ENCODE measurements around the gene PRR5. TPM values are rescaled to one million over a fixed set of nuclear protein-coding genes. Genes with fewer than 3 reads are reported as not detected.
A peak's percentile ranks its signal among the peaks of the same experiment; 100 is the strongest.

The PRR5 gene
- total and polyA plus RNA-seq, 9 donors: 13.7 to 38.6 (median 30.7) TPM

DNA sequence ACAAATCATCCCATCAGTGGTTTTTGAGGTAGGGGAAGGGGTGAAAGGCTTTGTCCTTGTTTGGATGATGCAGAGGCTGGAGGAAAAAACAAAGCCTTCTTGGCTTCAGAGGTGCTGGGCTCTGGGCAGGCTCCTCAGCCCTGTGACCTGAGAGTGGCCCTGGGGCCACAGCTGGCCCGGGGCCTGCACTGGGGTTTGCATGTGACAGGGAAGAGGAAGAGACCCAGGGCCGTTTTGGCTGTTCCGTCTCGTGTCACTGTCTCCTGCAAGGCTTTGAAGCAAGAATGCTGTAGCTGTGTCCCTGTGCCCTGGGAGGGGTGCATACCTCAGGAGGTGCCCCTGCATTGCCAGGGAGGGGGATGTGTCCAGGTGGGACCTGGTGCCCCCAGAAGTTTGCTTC is 63.0 kb downstream of the PRR5 start:
- no peaks in the 10 kb centered on the region for H3K36me3 ChIP-seq (ENCODE audit: control insufficient read depth, insufficient read depth, low read length)
- H3K4me1 ChIP-seq (ENCODE audit: control insufficient read depth, insufficient read depth, low read length): peaks cover 12% of the 10 kb centered on the region
- 41% methylated on average over 4 of the region's 4 CpGs for WGBS (ENCODE audit: insufficient coverage)
- H3K27me3 ChIP-seq (ENCODE audit: control insufficient read depth, insufficient read depth, low read length): peaks cover 9% of the 10 kb centered on the region
- H3K4me3 ChIP-seq (ENCODE audit: low read length): no peak overlapping the region
- no peak overlapping the region for H3K27ac ChIP-seq (ENCODE audit: low read length)
- no peaks in the 10 kb centered on the region for H3K9me3 ChIP-seq (replicated peaks; ENCODE audit: control insufficient read depth, low read depth, low read length)
- DNase-seq: no peak

DNA sequence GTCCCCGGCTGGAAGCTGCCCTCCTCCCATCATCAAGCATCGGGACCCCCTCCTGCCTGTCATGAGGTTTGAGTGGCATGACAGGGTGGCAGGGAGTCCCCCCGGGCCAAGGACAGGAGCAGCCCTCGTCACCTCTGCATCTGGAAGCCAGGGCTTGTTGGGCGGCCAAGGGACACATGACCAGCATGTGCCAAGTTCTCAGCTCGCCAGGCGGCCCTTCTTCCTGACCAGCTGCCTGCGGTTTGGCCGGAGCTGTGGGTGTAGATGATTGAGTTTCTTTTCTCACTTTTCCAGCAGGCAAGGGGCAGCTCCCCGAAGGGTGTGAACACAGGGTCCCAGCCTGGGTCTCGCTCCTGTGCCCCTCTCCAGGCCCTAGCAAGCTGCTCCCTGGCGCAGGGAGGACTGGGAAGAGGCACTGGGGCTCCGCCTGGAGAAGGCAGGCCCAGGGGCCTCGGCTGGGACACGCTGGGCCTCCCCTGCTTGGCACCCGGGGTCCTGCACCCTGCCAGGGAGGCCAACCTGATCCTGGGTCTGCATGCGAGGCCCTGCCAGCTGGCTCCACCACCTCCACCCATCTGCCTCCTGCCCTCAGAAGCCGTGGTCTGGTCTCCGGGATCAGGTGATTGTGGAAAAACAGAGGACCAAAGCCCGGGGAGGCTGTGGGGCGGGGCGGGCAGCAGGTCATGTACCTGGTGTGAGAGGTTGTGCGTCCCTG is 63.7 kb downstream of the PRR5 start:
- WGBS (ENCODE audit: insufficient coverage): 74% methylated on average over 10 of the region's 23 CpGs
- H3K4me1 ChIP-seq (ENCODE audit: control insufficient read depth, insufficient read depth, low read length): peaks cover 12% of the 10 kb centered on the region
- no peaks in the 10 kb centered on the region for H3K9me3 ChIP-seq (replicated peaks; ENCODE audit: control insufficient read depth, low read depth, low read length)
- DNase-seq: no peak
- no peaks in the 10 kb centered on the region for H3K36me3 ChIP-seq (ENCODE audit: control insufficient read depth, insufficient read depth, low read length)
- no peak overlapping the region for H3K4me3 ChIP-seq (ENCODE audit: low read length)
- no peak overlapping the region for H3K27ac ChIP-seq (ENCODE audit: low read length)
- H3K27me3 ChIP-seq (ENCODE audit: control insufficient read depth, insufficient read depth, low read length): peaks cover 9% of the 10 kb centered on the region

DNA sequence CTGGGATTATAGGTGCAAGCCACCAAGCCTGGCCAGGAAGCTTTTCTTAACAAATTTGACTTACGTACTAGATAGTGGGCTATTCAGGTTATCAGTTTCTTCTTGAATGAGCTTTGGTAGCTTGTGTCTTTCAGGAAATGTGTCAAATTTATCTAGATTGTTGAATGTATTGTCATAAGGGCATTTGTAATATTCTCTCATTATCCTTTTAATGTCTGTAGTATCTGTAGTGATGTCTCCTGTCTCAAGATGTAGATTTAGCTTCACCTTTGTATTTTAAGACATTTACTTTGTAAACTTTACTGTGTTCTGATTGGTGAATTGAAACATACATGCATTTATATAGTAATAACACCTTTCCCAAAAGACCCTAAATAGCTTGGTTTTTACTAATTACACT is 71.1 kb downstream of the PRR5 start:
- peaks cover 19% of the 10 kb centered on the region for H3K9me3 ChIP-seq (replicated peaks; ENCODE audit: control insufficient read depth, low read depth, low read length)
- no CpG with 5 or more reads among the region's 1 CpG for WGBS (ENCODE audit: insufficient coverage)
- no peaks in the 10 kb centered on the region for H3K36me3 ChIP-seq (ENCODE audit: control insufficient read depth, insufficient read depth, low read length)
- no peaks in the 10 kb centered on the region for H3K27me3 ChIP-seq (ENCODE audit: control insufficient read depth, insufficient read depth, low read length)
- no peak for DNase-seq
- H3K4me3 ChIP-seq (ENCODE audit: low read length): no peak overlapping the region
- H3K4me1 ChIP-seq (ENCODE audit: control insufficient read depth, insufficient read depth, low read length): peaks cover 3% of the 10 kb centered on the region
- H3K27ac ChIP-seq (ENCODE audit: low read length): no peak overlapping the region

DNA sequence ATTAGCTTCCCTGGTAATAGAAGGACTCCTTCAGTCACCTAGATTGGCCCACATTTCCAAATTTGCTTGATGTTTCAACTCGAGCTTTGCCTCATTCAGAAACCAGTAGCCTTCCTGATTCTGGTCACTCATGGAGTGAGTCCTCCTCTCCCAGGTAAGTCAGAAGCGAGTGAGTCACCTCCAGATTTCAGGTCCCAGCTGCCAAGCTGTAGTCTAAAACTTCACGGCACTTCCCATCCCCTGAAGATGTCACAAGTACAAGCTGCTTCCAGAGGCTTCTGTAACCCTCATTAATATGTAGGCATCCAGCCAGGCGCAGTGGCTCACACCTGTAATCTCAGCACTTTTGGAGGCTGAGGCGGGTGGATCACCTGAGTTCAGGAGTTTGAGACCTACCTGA is 73.9 kb downstream of the PRR5 start:
- DNase-seq: no peak
- WGBS (ENCODE audit: insufficient coverage): 93% methylated on average over 5 of the region's 5 CpGs
- Histone ChIP-seq H3K4me1 (ENCODE audit: control insufficient read depth, insufficient read depth, low read length) (peaks cover 3% of the 10 kb centered on the region), H3K9me3 (replicated peaks; ENCODE audit: control insufficient read depth, low read depth, low read length) (peaks cover 19% of the 10 kb centered on the region), H3K27me3 (ENCODE audit: control insufficient read depth, insufficient read depth, low read length) (no peaks in the 10 kb centered on the region), H3K36me3 (ENCODE audit: control insufficient read depth, insufficient read depth, low read length) (no peaks in the 10 kb centered on the region), H3K4me3 (ENCODE audit: low read length) (no peak overlapping the region), H3K27ac (ENCODE audit: low read length) (no peak overlapping the region)

DNA sequence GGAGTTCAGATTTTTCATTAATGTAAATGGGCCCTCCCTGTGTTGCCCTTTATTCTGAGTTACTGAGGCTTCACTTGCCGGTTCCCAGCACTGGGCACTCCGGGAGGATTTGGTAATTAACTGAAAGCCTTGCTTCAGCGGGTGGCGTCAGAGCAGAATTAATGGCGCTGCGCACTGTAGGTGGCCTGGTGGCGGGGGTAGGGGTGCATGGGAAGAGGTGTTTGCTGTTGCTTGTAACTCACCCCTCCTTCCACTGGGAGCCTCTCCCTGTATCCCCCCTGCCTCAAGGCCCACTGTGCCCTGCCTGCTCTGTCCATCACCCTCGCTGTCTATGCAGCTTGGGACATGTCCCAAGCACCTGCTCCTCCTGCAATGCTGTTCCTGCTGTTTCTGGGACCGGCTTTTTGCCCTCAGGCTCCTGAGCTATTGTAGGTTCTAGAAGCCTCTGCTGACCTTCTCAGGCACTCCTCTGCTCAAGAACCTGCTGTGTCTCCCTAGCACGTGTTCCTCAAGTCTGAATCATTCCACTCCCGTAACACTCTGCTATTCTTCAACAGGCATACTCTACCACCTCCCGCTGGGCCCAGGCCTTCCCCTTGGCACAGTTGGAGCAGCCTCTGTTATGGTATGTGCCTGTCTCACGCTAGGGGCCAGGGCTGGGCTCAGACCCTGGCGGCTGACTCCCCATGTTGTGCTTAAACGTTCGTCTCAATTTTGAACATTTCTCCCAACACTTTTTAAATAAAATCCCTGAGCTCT is 74.8 kb downstream of the PRR5 start:
- no peaks in the 10 kb centered on the region for H3K27me3 ChIP-seq (ENCODE audit: control insufficient read depth, insufficient read depth, low read length)

DNA sequence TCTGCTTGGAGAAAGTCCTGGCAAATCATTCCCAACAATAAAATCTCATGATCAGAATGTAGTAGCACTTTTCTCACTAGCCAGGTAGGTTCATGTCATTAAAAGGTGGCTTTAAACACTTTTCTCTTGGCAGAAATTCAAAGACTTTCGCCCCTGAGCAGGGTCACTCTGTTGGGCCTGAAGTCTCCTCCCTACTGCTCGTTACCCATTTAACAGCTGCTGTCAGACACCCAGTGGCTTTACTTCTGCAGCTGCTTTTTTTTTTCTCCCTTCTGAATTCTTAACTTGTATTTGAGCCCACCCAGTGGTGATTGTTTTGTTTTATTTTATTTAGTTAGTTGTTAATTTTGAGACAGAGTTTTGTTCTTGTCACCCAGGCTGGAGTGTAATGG is 75.4 kb downstream of the PRR5 start:
- 88% methylated on average over 1 of the region's 2 CpGs for WGBS (ENCODE audit: insufficient coverage)
- Histone ChIP-seq H3K4me1 (ENCODE audit: control insufficient read depth, insufficient read depth, low read length) (peaks cover 3% of the 10 kb centered on the region), H3K27ac (ENCODE audit: low read length) (no peak overlapping the region), H3K36me3 (ENCODE audit: control insufficient read depth, insufficient read depth, low read length) (no peaks in the 10 kb centered on the region), H3K4me3 (ENCODE audit: low read length) (no peak overlapping the region), H3K27me3 (ENCODE audit: control insufficient read depth, insufficient read depth, low read length) (no peaks in the 10 kb centered on the region), H3K9me3 (replicated peaks; ENCODE audit: control insufficient read depth, low read depth, low read length) (peaks cover 17% of the 10 kb centered on the region)
- DNase-seq: no peak

More for the DNA sequence above, 74.8 kb downstream of the PRR5 start:
- Histone ChIP-seq H3K36me3 (ENCODE audit: control insufficient read depth, insufficient read depth, low read length) (no peaks in the 10 kb centered on the region), H3K27ac (ENCODE audit: low read length) (no peak overlapping the region), H3K4me1 (ENCODE audit: control insufficient read depth, insufficient read depth, low read length) (peaks cover 3% of the 10 kb centered on the region), H3K4me3 (ENCODE audit: low read length) (no peak overlapping the region), H3K9me3 (replicated peaks; ENCODE audit: control insufficient read depth, low read depth, low read length) (peaks cover 19% of the 10 kb centered on the region)
- WGBS (ENCODE audit: insufficient coverage): 65% methylated on average over 9 of the region's 16 CpGs
- no peak for DNase-seq

DNA sequence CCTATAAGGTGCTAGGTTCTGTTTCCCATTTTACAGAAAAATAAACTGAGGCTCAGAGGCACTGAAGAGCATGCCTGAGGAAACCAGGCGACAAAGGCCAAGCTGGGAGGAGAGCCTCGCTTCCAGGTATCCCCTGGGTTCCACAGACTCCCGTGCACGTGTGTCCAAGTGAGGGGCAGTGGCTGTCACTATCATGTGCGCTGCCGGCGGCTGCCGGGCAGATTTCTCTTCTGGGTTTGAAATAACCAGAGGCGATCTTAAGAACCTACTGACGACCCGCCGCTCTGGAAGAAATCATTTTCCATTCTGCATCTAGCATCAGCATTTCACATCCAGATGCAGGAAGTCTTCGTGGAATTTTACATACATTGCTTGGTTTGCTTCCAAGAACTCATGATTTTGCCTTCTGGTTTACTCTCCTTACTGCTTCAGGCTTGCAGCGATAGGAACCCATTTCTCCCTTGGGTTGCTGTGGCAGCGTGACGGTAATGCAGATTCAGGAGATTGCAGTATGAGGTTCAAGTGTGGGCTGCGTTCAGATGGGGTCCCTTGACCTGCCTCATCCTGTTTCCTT is 79.0 kb downstream of the PRR5 start:
- no peak overlapping the region for H3K27ac ChIP-seq (ENCODE audit: low read length)
- no peaks in the 10 kb centered on the region for H3K9me3 ChIP-seq (replicated peaks; ENCODE audit: control insufficient read depth, low read depth, low read length)
- no peak overlapping the region for H3K4me3 ChIP-seq (ENCODE audit: low read length)
- no peaks in the 10 kb centered on the region for H3K36me3 ChIP-seq (ENCODE audit: control insufficient read depth, insufficient read depth, low read length)
- peak; percentile 50 for DNase-seq
- H3K4me1 ChIP-seq (ENCODE audit: control insufficient read depth, insufficient read depth, low read length): peaks cover 3% of the 10 kb centered on the region
- H3K27me3 ChIP-seq (ENCODE audit: control insufficient read depth, insufficient read depth, low read length): no peaks in the 10 kb centered on the region
- WGBS (ENCODE audit: insufficient coverage): 36% methylated on average over 13 of the region's 17 CpGs

DNA sequence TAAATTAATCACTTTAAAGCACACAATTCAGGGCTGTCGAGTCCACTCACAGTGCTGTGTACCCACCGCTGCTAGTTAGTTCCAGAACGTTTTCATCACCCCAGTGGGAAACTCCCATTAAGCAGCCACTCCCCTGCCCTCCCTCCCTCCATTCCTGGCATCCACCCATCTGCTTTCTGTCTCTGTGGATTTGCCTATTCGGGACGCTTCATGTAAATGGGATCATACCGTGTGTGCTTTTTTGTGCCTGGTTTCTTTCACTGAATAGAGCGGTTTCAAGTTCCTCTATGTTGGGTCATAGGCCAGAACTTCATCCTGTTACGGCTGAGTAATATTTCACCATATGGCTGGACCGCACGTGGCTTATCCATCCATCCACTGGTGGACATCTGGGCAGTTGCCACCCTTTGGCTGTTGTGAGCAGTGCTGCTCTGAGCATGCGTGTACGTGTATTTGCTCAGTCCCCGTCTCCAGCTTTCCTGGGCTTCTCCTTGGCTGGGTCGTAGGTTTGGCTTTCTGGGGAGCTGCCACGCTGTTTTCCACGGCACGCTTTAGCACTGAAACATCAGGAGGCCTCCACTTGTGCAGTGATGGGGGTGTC is 80.5 kb downstream of the PRR5 start:
- Histone ChIP-seq H3K4me3 (ENCODE audit: low read length) (no peak overlapping the region), H3K36me3 (ENCODE audit: control insufficient read depth, insufficient read depth, low read length) (no peaks in the 10 kb centered on the region), H3K9me3 (replicated peaks; ENCODE audit: control insufficient read depth, low read depth, low read length) (no peaks in the 10 kb centered on the region), H3K27me3 (ENCODE audit: control insufficient read depth, insufficient read depth, low read length) (no peaks in the 10 kb centered on the region), H3K27ac (ENCODE audit: low read length) (no peak overlapping the region), H3K4me1 (ENCODE audit: control insufficient read depth, insufficient read depth, low read length) (no peaks in the 10 kb centered on the region)
- WGBS (ENCODE audit: insufficient coverage): 73% methylated on average over 12 of the region's 17 CpGs
- no peak for DNase-seq

DNA sequence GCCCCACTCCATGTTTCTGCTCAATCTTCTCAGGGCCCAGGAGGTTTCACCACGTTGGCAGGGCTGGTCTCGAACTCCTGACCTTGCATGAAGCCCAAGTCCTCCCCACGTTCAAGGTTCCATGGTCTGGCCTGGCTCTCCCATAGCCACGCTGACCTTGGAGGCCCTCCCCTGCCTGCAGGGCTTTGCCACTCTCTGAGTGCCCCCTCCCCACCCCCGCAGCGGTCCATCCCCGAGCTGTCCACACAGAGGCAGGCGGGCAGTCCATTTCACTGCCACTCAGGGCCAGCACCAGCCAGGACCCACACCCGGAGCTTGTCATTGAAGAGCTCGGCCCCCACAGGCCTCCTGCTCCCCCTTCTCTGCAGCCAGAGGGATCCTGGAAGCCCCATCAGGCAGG is 81.1 kb downstream of the PRR5 start:
- H3K36me3 ChIP-seq (ENCODE audit: control insufficient read depth, insufficient read depth, low read length): no peaks in the 10 kb centered on the region
- no peaks in the 10 kb centered on the region for H3K4me1 ChIP-seq (ENCODE audit: control insufficient read depth, insufficient read depth, low read length)
- no peaks in the 10 kb centered on the region for H3K27me3 ChIP-seq (ENCODE audit: control insufficient read depth, insufficient read depth, low read length)
- no peak for DNase-seq
- no peak overlapping the region for H3K27ac ChIP-seq (ENCODE audit: low read length)
- 54% methylated on average over 10 of the region's 10 CpGs for WGBS (ENCODE audit: insufficient coverage)
- H3K9me3 ChIP-seq (replicated peaks; ENCODE audit: control insufficient read depth, low read depth, low read length): no peaks in the 10 kb centered on the region
- no peak overlapping the region for H3K4me3 ChIP-seq (ENCODE audit: low read length)

DNA sequence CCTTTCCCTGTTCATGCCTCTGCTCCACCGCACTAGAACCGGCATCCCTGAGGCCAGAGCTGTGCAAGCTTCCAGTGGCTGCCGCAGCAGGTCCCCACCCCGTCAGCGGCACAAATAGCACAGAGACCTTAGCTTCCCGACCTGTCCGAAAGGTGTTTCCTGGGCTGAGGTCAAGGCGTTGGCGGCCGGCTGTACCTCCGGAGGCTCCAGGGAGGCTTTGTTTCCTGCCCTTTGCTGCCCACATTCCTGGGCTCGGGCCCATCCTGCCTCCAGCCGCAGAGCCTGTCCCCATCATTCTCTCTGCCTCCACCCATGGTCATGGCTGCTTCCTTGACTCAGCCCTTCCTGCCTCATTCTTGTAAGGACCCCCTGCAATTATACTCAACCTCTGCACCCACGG is 81.6 kb downstream of the PRR5 start:
- no peak overlapping the region for H3K4me3 ChIP-seq (ENCODE audit: low read length)
- 59% methylated on average over 11 of the region's 14 CpGs for WGBS (ENCODE audit: insufficient coverage)

More for the DNA sequence above, 81.6 kb downstream of the PRR5 start:
- H3K27me3 ChIP-seq (ENCODE audit: control insufficient read depth, insufficient read depth, low read length): no peaks in the 10 kb centered on the region
- no peaks in the 10 kb centered on the region for H3K36me3 ChIP-seq (ENCODE audit: control insufficient read depth, insufficient read depth, low read length)
- H3K9me3 ChIP-seq (replicated peaks; ENCODE audit: control insufficient read depth, low read depth, low read length): no peaks in the 10 kb centered on the region
- no peaks in the 10 kb centered on the region for H3K4me1 ChIP-seq (ENCODE audit: control insufficient read depth, insufficient read depth, low read length)
- H3K27ac ChIP-seq (ENCODE audit: low read length): no peak overlapping the region
- DNase-seq: no peak
